Naive B cell (primary cell): ENCODE data around the gene EEFSEC. TPM values are rescaled to one million over a fixed set of nuclear protein-coding genes. Genes with fewer than 3 reads are reported as not detected.

Experiments used
- ATAC-seq, 2 donors: fragments of 150-1000 bp; cut with Tn5 transposase; 2 replicates each; pipeline ENCODE4 v1.10.0; 2021; ENCODE audit warnings: low read depth in 2 of 2, mild to moderate bottlenecking in 2 of 2, moderate library complexity in 2 of 2
- DNase-seq: peaks from one replicate; pipeline ENCODE4 v3.0.0; 2022
- H3K27ac Mint-ChIP-seq, 6 donors: one replicate each; pipeline ENCODE4 v1.8.0; 2020 to 2022; ENCODE audit warnings: mild to moderate bottlenecking in 6 of 6, mixed read lengths in 6 of 6, moderate library complexity in 5 of 6, inconsistent platforms in 2 of 6
- H3K27me3 Mint-ChIP-seq, 3 donors: one replicate each; pipeline ENCODE4 v1.8.0; 2021 to 2022; ENCODE audit warnings: mixed read lengths in 3 of 3, mild to moderate bottlenecking in 1 of 3
- H3K36me3 Mint-ChIP-seq, 2 donors: one replicate each; pipeline ENCODE4 v1.8.0; 2020 to 2022; ENCODE audit warnings: mixed read lengths in 2 of 2, inconsistent platforms in 1 of 2, mild to moderate bottlenecking in 1 of 2
- H3K4me1 Mint-ChIP-seq, 3 donors: one replicate each; pipeline ENCODE4 v1.8.0; 2020 to 2022; ENCODE audit warnings: mixed read lengths in 3 of 3, inconsistent platforms in 1 of 3, mild to moderate bottlenecking in 1 of 3, moderate library complexity in 1 of 3
- H3K4me3 Mint-ChIP-seq, 8 donors: one replicate each; pipeline ENCODE4 v1.8.0; 2020 to 2022; ENCODE audit warnings: mild to moderate bottlenecking in 8 of 8, mixed read lengths in 8 of 8, moderate library complexity in 8 of 8, inconsistent platforms in 2 of 8
- H3K9me3 Mint-ChIP-seq, 7 donors: one replicate each; pipeline ENCODE4 v1.8.0; 2020 to 2022; ENCODE audit warnings: mixed read lengths in 7 of 7, mild to moderate bottlenecking in 5 of 7, inconsistent platforms in 2 of 7, moderate library complexity in 1 of 7
- polyA plus RNA-seq, 6 donors: library from polyadenylated mRNA; unstranded; fragments of 300-500 nt; fragmentation: Illumina TruSeq; gene quantifications; one replicate each; pipeline ENCODE4 v1.2.3, GENCODE V29; 2021; ENCODE audit warnings: low read depth in 6 of 6

The EEFSEC gene
- polyA plus RNA-seq, 6 donors from 2014 or later: 8.5 to 24.0 (median 20.1) TPM

GRCh38 chr3:128217702-128218547 lies 64.6 kb downstream of the EEFSEC start:
- ATAC-seq (no peak), DNase-seq (no peak)
- Mint-ChIP-seq H3K27ac (no peak overlapping the region), H3K9me3 (peaks cover 8 to 26% (median 17%) of the 10 kb centered on the region in 7 donors), H3K4me3 (peak overlapping the region in 1 of 8 donors; percentile 22), H3K4me1 (peaks cover 6 to 15% (median 9%) of the 10 kb centered on the region in 3 donors), H3K27me3 (no peaks in the 10 kb centered on the region), H3K36me3 (peaks cover 22 to 31% of the 10 kb centered on the region in 2 donors)

GRCh38 chr3:128218548-128219257 lies 65.4 kb downstream of the EEFSEC start:
- H3K4me1 Mint-ChIP-seq: peaks cover 6 to 15% (median 9%) of the 10 kb centered on the region in 3 donors
- H3K27me3 Mint-ChIP-seq: no peaks in the 10 kb centered on the region
- peaks cover 22 to 31% of the 10 kb centered on the region in 2 donors for H3K36me3 Mint-ChIP-seq
- H3K4me3 Mint-ChIP-seq: no peak overlapping the region
- H3K27ac Mint-ChIP-seq: no peak overlapping the region
- ATAC-seq (no peak), DNase-seq (no peak)
- peaks cover 8 to 33% (median 24%) of the 10 kb centered on the region in 7 donors for H3K9me3 Mint-ChIP-seq

- H3K27ac Mint-ChIP-seq: no peak overlapping the region
- H3K27me3 Mint-ChIP-seq: no peaks in the 10 kb centered on the region
- peaks cover 3 to 8% (median 6%) of the 10 kb centered on the region in 3 donors for H3K4me1 Mint-ChIP-seq
- DNase-seq (no peak), ATAC-seq (no peak)
- no peak overlapping the region for H3K4me3 Mint-ChIP-seq
- H3K9me3 Mint-ChIP-seq: peaks cover 8 to 36% (median 29%) of the 10 kb centered on the region in 7 donors
- peaks cover 30 to 38% of the 10 kb centered on the region in 2 donors for H3K36me3 Mint-ChIP-seq
Observed at GRCh38 chr3:128221328-128221727, 68.0 kb downstream of the EEFSEC start.

GRCh38 chr3:128222796-128223385 lies 69.6 kb downstream of the EEFSEC start:
- Mint-ChIP-seq H3K4me1 (peaks cover 8 to 11% (median 8%) of the 10 kb centered on the region in 3 donors), H3K36me3 (peaks cover 26 to 38% of the 10 kb centered on the region in 2 donors), H3K4me3 (peak overlapping the region in 1 of 8 donors; percentile 6), H3K27ac (no peak overlapping the region), H3K27me3 (no peaks in the 10 kb centered on the region), H3K9me3 (peaks cover 8 to 36% (median 29%) of the 10 kb centered on the region in 7 donors)
- no peak for DNase-seq
- no peak for ATAC-seq

- Mint-ChIP-seq H3K27ac (peak overlapping the region in 1 of 6 donors; percentile 65), H3K4me1 (peaks cover 16 to 20% (median 17%) of the 10 kb centered on the region in 3 donors), H3K36me3 (peaks cover 9 to 12% of the 10 kb centered on the region in 2 donors), H3K4me3 (no peak overlapping the region), H3K27me3 (no peaks in the 10 kb centered on the region), H3K9me3 (peaks cover 0 to 29% (median 20%) of the 10 kb centered on the region in 7 donors)
- DNase-seq: no peak
- no peak for ATAC-seq
Observed at GRCh38 chr3:128226186-128226725, 73.0 kb downstream of the EEFSEC start.

- Mint-ChIP-seq H3K9me3 (peaks cover 0 to 23% (median 16%) of the 10 kb centered on the region in 7 donors), H3K4me1 (peaks cover 16 to 20% (median 17%) of the 10 kb centered on the region in 3 donors), H3K27ac (peak overlapping the region in 1 of 6 donors; percentile 58), H3K36me3 (peaks cover 7 to 8% of the 10 kb centered on the region in 2 donors), H3K4me3 (no peak overlapping the region), H3K27me3 (no peaks in the 10 kb centered on the region)
- DNase-seq (no peak), ATAC-seq (no peak)
Observed at GRCh38 chr3:128226795-128227395, 73.6 kb downstream of the EEFSEC start.

GRCh38 chr3:128227507-128227906 lies 74.2 kb downstream of the EEFSEC start:
- no peaks in the 10 kb centered on the region for H3K27me3 Mint-ChIP-seq
- no peak overlapping the region for H3K4me3 Mint-ChIP-seq
- H3K36me3 Mint-ChIP-seq: peaks cover 7 to 8% of the 10 kb centered on the region in 2 donors
- peaks cover 0 to 18% (median 12%) of the 10 kb centered on the region in 7 donors for H3K9me3 Mint-ChIP-seq
- DNase-seq (no peak), ATAC-seq (no peak)
- H3K4me1 Mint-ChIP-seq: peaks cover 16 to 20% (median 17%) of the 10 kb centered on the region in 3 donors
- H3K27ac Mint-ChIP-seq: no peak overlapping the region

- DNase-seq (no peak), ATAC-seq (no peak)
- peaks cover 0 to 9% (median 2%) of the 10 kb centered on the region in 7 donors for H3K9me3 Mint-ChIP-seq
- H3K27ac Mint-ChIP-seq: peak overlapping the region in 1 of 6 donors; percentile 49
- H3K36me3 Mint-ChIP-seq: peaks cover 7 to 8% of the 10 kb centered on the region in 2 donors
- H3K27me3 Mint-ChIP-seq: no peaks in the 10 kb centered on the region
- H3K4me3 Mint-ChIP-seq: no peak overlapping the region
- H3K4me1 Mint-ChIP-seq: peaks cover 17 to 23% (median 18%) of the 10 kb centered on the region in 3 donors
Observed at GRCh38 chr3:128228366-128228910, 75.2 kb downstream of the EEFSEC start.

- no peaks in the 10 kb centered on the region for H3K27me3 Mint-ChIP-seq
- no peak for ATAC-seq
- peaks cover 0 to 1% (median 0%) of the 10 kb centered on the region in 7 donors for H3K9me3 Mint-ChIP-seq
- no peak overlapping the region for H3K27ac Mint-ChIP-seq
- H3K36me3 Mint-ChIP-seq: peaks cover 3 to 7% of the 10 kb centered on the region in 2 donors
- DNase-seq: no peak
- H3K4me3 Mint-ChIP-seq: no peak overlapping the region
- peaks cover 17 to 26% (median 21%) of the 10 kb centered on the region in 3 donors for H3K4me1 Mint-ChIP-seq
Observed at GRCh38 chr3:128229106-128229857, 76.0 kb downstream of the EEFSEC start.

GRCh38 chr3:128231606-128232005 lies 78.3 kb downstream of the EEFSEC start:
- H3K36me3 Mint-ChIP-seq: no peaks in the 10 kb centered on the region
- no peak overlapping the region for H3K27ac Mint-ChIP-seq
- H3K27me3 Mint-ChIP-seq: no peaks in the 10 kb centered on the region
- peaks cover 22 to 27% (median 24%) of the 10 kb centered on the region in 3 donors for H3K4me1 Mint-ChIP-seq
- H3K4me3 Mint-ChIP-seq: peak overlapping the region in 1 of 8 donors; percentile 5
- no peak for DNase-seq
- H3K9me3 Mint-ChIP-seq: no peaks in the 10 kb centered on the region
- ATAC-seq: no peak

- H3K9me3 Mint-ChIP-seq: no peaks in the 10 kb centered on the region
- H3K27ac Mint-ChIP-seq: peak overlapping the region in 1 of 6 donors; percentile 23
- no peak for DNase-seq
- H3K27me3 Mint-ChIP-seq: no peaks in the 10 kb centered on the region
- H3K4me3 Mint-ChIP-seq: no peak overlapping the region
- ATAC-seq: no peak
- H3K36me3 Mint-ChIP-seq: no peaks in the 10 kb centered on the region
- H3K4me1 Mint-ChIP-seq: peaks cover 22 to 34% (median 24%) of the 10 kb centered on the region in 3 donors
Observed at GRCh38 chr3:128232376-128233178, 79.3 kb downstream of the EEFSEC start.
